B cell (primary cell): ENCODE data around the gene CUL1. TPM values are rescaled to one million over a fixed set of nuclear protein-coding genes. Genes with fewer than 3 reads are reported as not detected.

Experiments
- ATAC-seq: fragments of 200-7000 bp; cut with Tn5 transposase; one replicate; pipeline ENCODE4 v1.10.0; 2021; ENCODE audit warnings: low read depth, mild to moderate bottlenecking, moderate number of reproducible peaks, moderate library complexity
- CTCF ChIA-PET: fragments of 350-600 bp; sonication (Branson Sonifier 250); formaldehyde crosslinking; loops from one replicate; lab custom pipeline; 2021; ENCODE audit warnings: antibody characterized with exemption, inconsistent platforms; lab: Charles Lee
- POLR2A ChIA-PET: fragments of 350-600 bp; sonication (Branson Sonifier 250); formaldehyde crosslinking; loops from one replicate; lab custom pipeline; 2021; ENCODE audit warnings: antibody characterized with exemption; lab: Charles Lee
- DNase-seq: peaks from one replicate; pipeline ENCODE4 v3.0.0; 2013
- H2AFZ ChIP-seq: 2 replicates; pipeline ENCODE4 v1.6.1; 2012; ENCODE audit warnings: mild to moderate bottlenecking, low read depth, low read length; ENCODE audit not compliant: insufficient read depth, poor library complexity, severe bottlenecking
- H3K27ac ChIP-seq, 2 donors: 1 replicate in 1 of 2; 2 replicates in 1 of 2; pipeline ENCODE4 v1.5.1; 2012 to 2013; ENCODE audit warnings: low read length in 2 of 2, mild to moderate bottlenecking in 2 of 2, moderate library complexity in 1 of 2
- H3K27me3 ChIP-seq, 4 experiments: fragments of 200-600 bp in 1 of 4; sonication (generic) in 1 of 4; replicated peaks in 1 of 4; 1 replicate in 2 of 4; 2 replicates in 2 of 4; pipeline versions ENCODE4 v1.6.1 to v1.7.0; 2013 to 2016; ENCODE audit warnings: low read length in 3 of 4, mild to moderate bottlenecking in 2 of 4, mixed read lengths in 1 of 4, moderate library complexity in 1 of 4; ENCODE audit not compliant: insufficient read depth in 4 of 4, control insufficient read depth in 3 of 4; ENCODE audit errors: control extremely low read depth in 1 of 4
- H3K36me3 ChIP-seq, 2 experiments: replicated peaks in 1 of 2; 1 replicate in 1 of 2; 2 replicates in 1 of 2; pipeline versions ENCODE4 v1.6.1 to v1.7.1; 2013; ENCODE audit warnings: low read length in 1 of 2; ENCODE audit not compliant: insufficient read depth in 2 of 2, control insufficient read depth in 1 of 2; ENCODE audit errors: control extremely low read depth in 1 of 2, extremely low read depth in 1 of 2
- H3K4me1 ChIP-seq, 2 donors: fragments of 200-600 bp in 1 of 2; sonication (generic) in 1 of 2; 1 replicate in 1 of 2; 2 replicates in 1 of 2; pipeline versions ENCODE4 v1.5.1 to v1.6.1; 2013 to 2017; ENCODE audit warnings: low read length in 2 of 2; ENCODE audit not compliant: control insufficient read depth in 2 of 2, insufficient read depth in 2 of 2
- H3K4me2 ChIP-seq: replicated peaks from 2 replicates; pipeline ENCODE3; 2012; ENCODE audit warnings: mild to moderate bottlenecking, low read depth, low read length; ENCODE audit not compliant: poor library complexity, severe bottlenecking
- H3K4me3 ChIP-seq, 5 experiments: fragments of 200-600 bp in 1 of 5; sonication (generic) in 1 of 5; 1 replicate in 3 of 5; 2 replicates in 2 of 5; pipeline versions ENCODE4 v1.5.1 to v1.7.0; 2011 to 2016; ENCODE audit warnings: low read length in 4 of 5, mild to moderate bottlenecking in 4 of 5, low read depth in 2 of 5, control low read depth in 1 of 5, moderate library complexity in 1 of 5; ENCODE audit not compliant: insufficient read depth in 1 of 5; ENCODE audit errors: control extremely low read depth in 1 of 5, extremely low read depth in 1 of 5
- H3K79me2 ChIP-seq: fragments of 200-600 bp; sonication (generic); one replicate; pipeline ENCODE4 v1.6.0; 2016; ENCODE audit warnings: low read length; ENCODE audit not compliant: control insufficient read depth, insufficient read depth
- H3K9ac ChIP-seq: fragments of 200-600 bp; sonication (generic); 2 replicates; pipeline ENCODE4 v1.6.1; 2017; ENCODE audit warnings: mild to moderate bottlenecking, low read length, moderate library complexity
- H3K9me3 ChIP-seq, 3 donors: one replicate each; pipeline versions ENCODE4 v1.6.1 to v1.7.1; 2013; ENCODE audit warnings: low read length in 2 of 3; ENCODE audit not compliant: control insufficient read depth in 2 of 3, insufficient read depth in 1 of 3; ENCODE audit errors: control extremely low read depth in 1 of 3
- H4K20me1 ChIP-seq: 2 replicates; pipeline ENCODE4 v1.6.0; 2012; ENCODE audit warnings: mild to moderate bottlenecking, low read length; ENCODE audit not compliant: insufficient read depth, control insufficient read depth, poor library complexity, severe bottlenecking
- H3K27ac Mint-ChIP-seq: one replicate; pipeline ENCODE4 v1.8.0; 2021; ENCODE audit warnings: mixed read lengths
- H3K27me3 Mint-ChIP-seq: one replicate; pipeline ENCODE4 v1.8.0; 2021; ENCODE audit warnings: mixed read lengths
- H3K4me1 Mint-ChIP-seq: one replicate; pipeline ENCODE4 v1.8.0; 2021; ENCODE audit warnings: mixed read lengths
- H3K4me3 Mint-ChIP-seq: one replicate; pipeline ENCODE4 v1.8.0; 2021; ENCODE audit warnings: mixed read lengths
- H3K9me3 Mint-ChIP-seq: one replicate; pipeline ENCODE4 v1.8.0; 2022; ENCODE audit warnings: mixed read lengths; ENCODE audit not compliant: insufficient read depth
- EZH2 ChIP-seq: IDR thresholded peaks from 2 replicates; pipeline ENCODE4 v1.6.1; 2012; ENCODE audit warnings: borderline replicate concordance, low read depth, mild to moderate bottlenecking, moderate library complexity, low read length; ENCODE audit not compliant: insufficient read depth, poor library complexity, severe bottlenecking
- WGBS: methylation state at CpG from one replicate; pipeline ENCODE4 v1.1.5; 2013; ENCODE audit warnings: missing lambda C conversion rate; ENCODE audit not compliant: insufficient coverage; 5-methylcytosine and 5-hydroxymethylcytosine counted together
- intact Hi-C: fragments of 100-400 bp; cut with micrococcal nuclease; formaldehyde crosslinking; loops from one replicate; pipeline ENCODE4 v1.10.0; 2022
- polyA plus RNA-seq: library from polyadenylated mRNA; depleted of rRNA; stranded (reverse); fragments of >200 nt; gene quantifications from 2 replicates; pipeline ENCODE4 v1.2.3, GENCODE V29; 2012
- total RNA-seq, 2 donors: library from RNA; stranded (reverse); fragments of 120-200 nt in 1 of 2; gene quantifications; 1 replicate in 1 of 2; 2 replicates in 1 of 2; pipeline versions ENCODE4 v1.2.3 to v1.2.4, GENCODE V29; 2013 to 2022
- TF ChIP-seq, protein P1 (sequence below): fragments of 200-600 bp; IDR thresholded peaks from one replicate; pipeline ENCODE4 v1.8.0; 2022; ENCODE audit warnings: antibody characterized with exemption, mild to moderate bottlenecking

CUL1 gene
- total and polyA plus RNA-seq, 2 donors (not counting 1 experiment from before 2014, with no cell fraction given), result 26.9 to 51.1 TPM

DNA sequence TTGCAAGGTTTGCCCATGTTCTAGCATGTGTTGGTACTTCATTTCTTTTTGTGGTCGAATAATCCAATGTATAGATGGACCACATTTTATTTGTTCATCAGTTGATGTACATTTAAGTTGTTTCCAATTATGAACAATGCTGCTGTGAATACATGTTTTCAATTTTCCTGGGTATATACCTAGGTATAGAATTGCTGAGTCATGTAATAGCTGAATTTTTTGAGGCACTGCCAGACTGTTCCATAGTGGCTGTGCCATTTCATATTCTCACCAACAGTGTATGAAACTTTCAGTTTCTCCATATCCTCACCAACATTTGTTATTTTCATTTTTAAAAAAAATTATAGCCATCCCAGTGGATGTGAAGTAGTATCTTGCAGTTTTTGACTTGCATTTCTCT, 94.9 kb downstream of the CUL1 start:
- H3K4me1 Mint-ChIP-seq, result no peaks in the 10 kb centered on the region
- no peak overlapping the region for H2AFZ ChIP-seq
- no CpG with 5 or more reads among the region's 1 CpG for WGBS
- H3K27ac ChIP-seq, result no peak overlapping the region
- H3K9me3 Mint-ChIP-seq, result no peaks in the 10 kb centered on the region
- no peak overlapping the region for H3K27ac Mint-ChIP-seq
- TF ChIP-seq EZH2, result no peak
- TF ChIP-seq, protein P1, sequence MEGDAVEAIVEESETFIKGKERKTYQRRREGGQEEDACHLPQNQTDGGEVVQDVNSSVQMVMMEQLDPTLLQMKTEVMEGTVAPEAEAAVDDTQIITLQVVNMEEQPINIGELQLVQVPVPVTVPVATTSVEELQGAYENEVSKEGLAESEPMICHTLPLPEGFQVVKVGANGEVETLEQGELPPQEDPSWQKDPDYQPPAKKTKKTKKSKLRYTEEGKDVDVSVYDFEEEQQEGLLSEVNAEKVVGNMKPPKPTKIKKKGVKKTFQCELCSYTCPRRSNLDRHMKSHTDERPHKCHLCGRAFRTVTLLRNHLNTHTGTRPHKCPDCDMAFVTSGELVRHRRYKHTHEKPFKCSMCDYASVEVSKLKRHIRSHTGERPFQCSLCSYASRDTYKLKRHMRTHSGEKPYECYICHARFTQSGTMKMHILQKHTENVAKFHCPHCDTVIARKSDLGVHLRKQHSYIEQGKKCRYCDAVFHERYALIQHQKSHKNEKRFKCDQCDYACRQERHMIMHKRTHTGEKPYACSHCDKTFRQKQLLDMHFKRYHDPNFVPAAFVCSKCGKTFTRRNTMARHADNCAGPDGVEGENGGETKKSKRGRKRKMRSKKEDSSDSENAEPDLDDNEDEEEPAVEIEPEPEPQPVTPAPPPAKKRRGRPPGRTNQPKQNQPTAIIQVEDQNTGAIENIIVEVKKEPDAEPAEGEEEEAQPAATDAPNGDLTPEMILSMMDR, result no peak
- H4K20me1 ChIP-seq, result no peaks in the 10 kb centered on the region
- ChIA-PET CTCF (no interaction called here), POLR2A (no interaction called here)
- no peaks in the 10 kb centered on the region for H3K4me1 ChIP-seq
- no peak overlapping the region for H3K4me3 ChIP-seq
- no peak overlapping the region for H3K9ac ChIP-seq
- no peaks in the 10 kb centered on the region for H3K79me2 ChIP-seq
- H3K27me3 ChIP-seq, result no peaks in the 10 kb centered on the region
- H3K9me3 ChIP-seq, result no peaks in the 10 kb centered on the region
- no peak overlapping the region for H3K4me2 ChIP-seq
- H3K27me3 Mint-ChIP-seq, result no peaks in the 10 kb centered on the region
- no peak for ATAC-seq
- DNase-seq, result no peak
- intact Hi-C loops, result loop anchor here (10.0 kb wide), 1 partner anchor 49 kb away; no protein-coding TSS in a partner anchor
- peaks cover 0 to 84% of the 10 kb centered on the region in 2 experiments for H3K36me3 ChIP-seq
- H3K4me3 Mint-ChIP-seq, result no peak overlapping the region

GRCh38 chr7:148794476-148794875, 95.8 kb downstream of the CUL1 start:
- Histone ChIP-seq H3K9ac (no peak overlapping the region), H3K36me3 (peaks cover 7 to 84% of the 10 kb centered on the region in 2 experiments), H3K27ac (no peak overlapping the region), H3K4me1 (no peaks in the 10 kb centered on the region), H3K9me3 (no peaks in the 10 kb centered on the region), H3K79me2 (no peaks in the 10 kb centered on the region), H3K4me2 (no peak overlapping the region), H4K20me1 (no peaks in the 10 kb centered on the region), H2AFZ (no peak overlapping the region), H3K27me3 (no peaks in the 10 kb centered on the region), H3K4me3 (no peak overlapping the region)
- TF ChIP-seq, protein P1, result no peak
- no peak for TF ChIP-seq EZH2
- ChIA-PET CTCF (no interaction called here), POLR2A (no interaction called here)
- no peak for DNase-seq
- no peaks in the 10 kb centered on the region for H3K4me1 Mint-ChIP-seq
- H3K27me3 Mint-ChIP-seq, result no peaks in the 10 kb centered on the region
- no peaks in the 10 kb centered on the region for H3K9me3 Mint-ChIP-seq
- no peak overlapping the region for H3K27ac Mint-ChIP-seq
- WGBS, result no CpG with 5 or more reads among the region's 3 CpGs
- ATAC-seq, result no peak
- no peak overlapping the region for H3K4me3 Mint-ChIP-seq
- intact Hi-C loops, result loop anchor here (10.0 kb wide), 1 partner anchor 50 kb away; no protein-coding TSS in a partner anchor
